Measurements from ENCODE around the gene POU2F1. TPM values are rescaled to one million over a fixed set of nuclear protein-coding genes. Genes with fewer than 3 reads are reported as not detected.

Gene POU2F1
- total RNA-seq, 1 donor from 2014 or later: 17.2 TPM

- peaks cover 69% of the 10 kb centered on the region for H3K4me1 Mint-ChIP-seq
- peak overlapping the region; percentile 43 for H3K27ac Mint-ChIP-seq
- no peaks in the 10 kb centered on the region for H3K27me3 Mint-ChIP-seq
- intact Hi-C loops (cut with micrococcal nuclease): loop anchor here (5.0 kb wide), 1 partner anchor 39 kb away; no protein-coding TSS in a partner anchor
- DNase-seq: no peak
- peaks cover 62% of the 10 kb centered on the region for H3K36me3 Mint-ChIP-seq (ENCODE audit: low read depth)
- no peaks in the 10 kb centered on the region for H3K9me3 Mint-ChIP-seq
- H3K4me3 Mint-ChIP-seq: no peak overlapping the region
Measured at GRCh38 chr1:167441222-167441621, 220.5 kb downstream of the POU2F1 start.

GRCh38 chr1:167442142-167442848 is 221.6 kb downstream of the POU2F1 start:
- H3K4me1 Mint-ChIP-seq: peaks cover 73% of the 10 kb centered on the region
- peak; percentile 95 for DNase-seq
- H3K9me3 Mint-ChIP-seq: no peaks in the 10 kb centered on the region
- H3K4me3 Mint-ChIP-seq: peak overlapping the region; percentile 21
- intact Hi-C loops (cut with micrococcal nuclease): loop anchor here (1.0 to 5.0 kb wide), 4 partner anchors 40 to 376 kb away; partner anchors contain the start of gene CD247
- H3K36me3 Mint-ChIP-seq (ENCODE audit: low read depth): peaks cover 58% of the 10 kb centered on the region
- H3K27ac Mint-ChIP-seq: peak overlapping the region; percentile 50
- no peaks in the 10 kb centered on the region for H3K27me3 Mint-ChIP-seq

- no peaks in the 10 kb centered on the region for H3K27me3 Mint-ChIP-seq
- no peaks in the 10 kb centered on the region for H3K9me3 Mint-ChIP-seq
- H3K4me3 Mint-ChIP-seq: no peak overlapping the region
- peak overlapping the region; percentile 50 for H3K27ac Mint-ChIP-seq
- DNase-seq: no peak
- peaks cover 76% of the 10 kb centered on the region for H3K4me1 Mint-ChIP-seq
- H3K36me3 Mint-ChIP-seq (ENCODE audit: low read depth): peaks cover 56% of the 10 kb centered on the region
- intact Hi-C loops (cut with micrococcal nuclease): loop anchor here (1.0 to 5.0 kb wide), 4 partner anchors 41 to 377 kb away; partner anchors contain the start of gene CD247
Measured at GRCh38 chr1:167442854-167443565, 222.3 kb downstream of the POU2F1 start.

GRCh38 chr1:167443757-167444156 is 223.1 kb downstream of the POU2F1 start:
- H3K4me3 Mint-ChIP-seq: no peak overlapping the region
- DNase-seq: no peak
- intact Hi-C loops (cut with micrococcal nuclease): loop anchor here (2.0 to 5.0 kb wide), 2 partner anchors 41 to 177 kb away; no protein-coding TSS in a partner anchor
- peak overlapping the region; percentile 81 for H3K27ac Mint-ChIP-seq
- H3K36me3 Mint-ChIP-seq (ENCODE audit: low read depth): peaks cover 50% of the 10 kb centered on the region
- H3K27me3 Mint-ChIP-seq: no peaks in the 10 kb centered on the region
- H3K9me3 Mint-ChIP-seq: no peaks in the 10 kb centered on the region
- peaks cover 76% of the 10 kb centered on the region for H3K4me1 Mint-ChIP-seq

GRCh38 chr1:167446966-167447365 is 226.3 kb downstream of the POU2F1 start:
- Mint-ChIP-seq H3K27ac (peak overlapping the region; percentile 93), H3K27me3 (no peaks in the 10 kb centered on the region), H3K4me3 (peak overlapping the region; percentile 79), H3K36me3 (ENCODE audit: low read depth) (peaks cover 38% of the 10 kb centered on the region), H3K9me3 (no peaks in the 10 kb centered on the region), H3K4me1 (peaks cover 67% of the 10 kb centered on the region)
- intact Hi-C loops (cut with micrococcal nuclease): loop anchor here (1.0 to 2.0 kb wide), 5 partner anchors 9 to 226 kb away; partner anchors contain the start of gene POU2F1
- DNase-seq: no peak

GRCh38 chr1:167447521-167448136 is 226.9 kb downstream of the POU2F1 start:
- Mint-ChIP-seq H3K4me3 (peak overlapping the region; percentile 79), H3K9me3 (no peaks in the 10 kb centered on the region), H3K27ac (peak overlapping the region; percentile 93), H3K4me1 (peaks cover 66% of the 10 kb centered on the region), H3K36me3 (ENCODE audit: low read depth) (peaks cover 37% of the 10 kb centered on the region), H3K27me3 (no peaks in the 10 kb centered on the region)
- intact Hi-C loops (cut with micrococcal nuclease): loop anchor here (1.0 to 2.0 kb wide), 5 partner anchors 9 to 227 kb away; partner anchors contain the start of gene POU2F1
- DNase-seq: peak; percentile 92

- intact Hi-C loops (cut with micrococcal nuclease): no loop called here
- Mint-ChIP-seq H3K27me3 (no peaks in the 10 kb centered on the region), H3K4me3 (peak overlapping the region; percentile 79), H3K27ac (peak overlapping the region; percentile 88), H3K4me1 (peaks cover 54% of the 10 kb centered on the region), H3K9me3 (no peaks in the 10 kb centered on the region), H3K36me3 (ENCODE audit: low read depth) (peaks cover 28% of the 10 kb centered on the region)
- peak; percentile 75 for DNase-seq
Measured at GRCh38 chr1:167450843-167451242, 230.2 kb downstream of the POU2F1 start.

- H3K4me3 Mint-ChIP-seq: peak overlapping the region; percentile 28
- intact Hi-C loops (cut with micrococcal nuclease): no loop called here
- H3K27ac Mint-ChIP-seq: no peak overlapping the region
Measured at GRCh38 chr1:167452483-167452882, 231.8 kb downstream of the POU2F1 start.

GRCh38 chr1:167453123-167453522 is 232.4 kb downstream of the POU2F1 start:
- intact Hi-C loops (cut with micrococcal nuclease): no loop called here
- Mint-ChIP-seq H3K27me3 (no peaks in the 10 kb centered on the region), H3K36me3 (ENCODE audit: low read depth) (peaks cover 26% of the 10 kb centered on the region), H3K4me1 (peaks cover 53% of the 10 kb centered on the region), H3K9me3 (no peaks in the 10 kb centered on the region), H3K4me3 (peak overlapping the region; percentile 62), H3K27ac (peak overlapping the region; percentile 16)
- no peak for DNase-seq

More at GRCh38 chr1:167452483-167452882, 231.8 kb downstream of the POU2F1 start:
- peaks cover 56% of the 10 kb centered on the region for H3K4me1 Mint-ChIP-seq
- no peak for DNase-seq
- no peaks in the 10 kb centered on the region for H3K9me3 Mint-ChIP-seq
- H3K27me3 Mint-ChIP-seq: no peaks in the 10 kb centered on the region
- peaks cover 24% of the 10 kb centered on the region for H3K36me3 Mint-ChIP-seq (ENCODE audit: low read depth)

GRCh38 chr1:167454304-167454893 is 233.7 kb downstream of the POU2F1 start:
- intact Hi-C loops (cut with micrococcal nuclease): loop anchor here (1.0 to 2.0 kb wide), 2 partner anchors 60 to 78 kb away; no protein-coding TSS in a partner anchor
- H3K4me3 Mint-ChIP-seq: peak overlapping the region; percentile 86
- H3K36me3 Mint-ChIP-seq (ENCODE audit: low read depth): peaks cover 30% of the 10 kb centered on the region
- DNase-seq: no peak
- peaks cover 47% of the 10 kb centered on the region for H3K4me1 Mint-ChIP-seq
- peak overlapping the region; percentile 77 for H3K27ac Mint-ChIP-seq
- H3K9me3 Mint-ChIP-seq: no peaks in the 10 kb centered on the region
- no peaks in the 10 kb centered on the region for H3K27me3 Mint-ChIP-seq

GRCh38 chr1:167454894-167455785 is 234.5 kb downstream of the POU2F1 start:
- Mint-ChIP-seq H3K27ac (peak overlapping the region; percentile 77), H3K4me3 (peak overlapping the region; percentile 86), H3K9me3 (no peaks in the 10 kb centered on the region), H3K36me3 (ENCODE audit: low read depth) (peaks cover 32% of the 10 kb centered on the region), H3K4me1 (peaks cover 50% of the 10 kb centered on the region), H3K27me3 (no peaks in the 10 kb centered on the region)
- DNase-seq: peak; percentile 94
- intact Hi-C loops (cut with micrococcal nuclease): loop anchor here (1.0 to 5.0 kb wide), 3 partner anchors 59 to 257 kb away; no protein-coding TSS in a partner anchor

GRCh38 chr1:167455786-167456446 is 235.2 kb downstream of the POU2F1 start:
- peaks cover 30% of the 10 kb centered on the region for H3K36me3 Mint-ChIP-seq (ENCODE audit: low read depth)
- intact Hi-C loops (cut with micrococcal nuclease): loop anchor here (1.0 to 5.0 kb wide), 5 partner anchors 9 to 256 kb away; no protein-coding TSS in a partner anchor
- peak; percentile 82 for DNase-seq
- H3K4me1 Mint-ChIP-seq: peaks cover 45% of the 10 kb centered on the region
- no peaks in the 10 kb centered on the region for H3K27me3 Mint-ChIP-seq
- peak overlapping the region; percentile 86 for H3K4me3 Mint-ChIP-seq
- no peaks in the 10 kb centered on the region for H3K9me3 Mint-ChIP-seq
- peak overlapping the region; percentile 77 for H3K27ac Mint-ChIP-seq

Data from activated CD4-positive, alpha-beta T cell treated with anti-CD3 and anti-CD28 coated beads, Interleukin-2, amount 10 ng/mL, durations not matched to agents 24 days and 14 days (primary cell).